Endothelial cell of umbilical vein (primary cell): Measurements from ENCODE around the gene CHRM1. TPM values are rescaled to one million over a fixed set of nuclear protein-coding genes. Genes with fewer than 3 reads are reported as not detected.
"Not testable (repeated sequence)": the region's sequence is repeated elsewhere in the genome, so short reads cannot be mapped to it uniquely, and the experiment has no call there.

Experiments
- BruUV-seq: library from RNA; stranded (reverse); fragments of 400-500 nt; replicated peaks from 2 replicates; lab custom pipeline; 2021; lab: Mats Ljungman, UMichigan
- CTCF ChIA-PET: fragments of 300-600, 350-600 bp; sonication (Branson Sonifier 250); formaldehyde crosslinking; loops from one replicate; lab custom pipeline; 2021; ENCODE audit warnings: antibody characterized with exemption, inconsistent platforms; lab: Charles Lee
- POLR2A ChIA-PET: fragments of 300-600, 350-600 bp; sonication (Branson Sonifier 250); formaldehyde crosslinking; loops from one replicate; lab custom pipeline; 2021; ENCODE audit warnings: antibody characterized with exemption, inconsistent platforms; lab: Charles Lee
- DNase-seq: peaks from one replicate; pipeline ENCODE4 v3.0.0-alpha.2; 2011; ENCODE audit warnings: low read depth, low spot score
- FAIRE-seq: peaks from 2 replicates; lab custom pipeline; 2011; peaks lifted over from hg19 to GRCh38; lab: Jason Lieb, UNC
- H2AFZ ChIP-seq: 2 replicates; pipeline ENCODE4 v1.6.0; 2012; ENCODE audit warnings: low read depth, low read length, control low read depth, inconsistent platforms
- H3K27ac ChIP-seq: 2 replicates; pipeline ENCODE4 v1.5.1; 2011; ENCODE audit warnings: low read depth, mild to moderate bottlenecking, control low read depth, low read length, moderate library complexity; ENCODE audit not compliant: insufficient read depth
- H3K27me3 ChIP-seq, 2 experiments: 2 replicates each; pipeline versions ENCODE4 v1.6.0 to v1.6.1; 2011; ENCODE audit warnings: low read length in 2 of 2, mixed read lengths in 1 of 2; ENCODE audit not compliant: control insufficient read depth in 2 of 2, insufficient read depth in 2 of 2
- H3K36me3 ChIP-seq, 2 experiments: 2 replicates in 1 of 2; 3 replicates in 1 of 2; pipeline ENCODE4 v1.5.1; 2011; ENCODE audit warnings: low read length in 2 of 2, mild to moderate bottlenecking in 1 of 2, moderate library complexity in 1 of 2; ENCODE audit not compliant: control insufficient read depth in 2 of 2, insufficient read depth in 2 of 2; ENCODE audit errors: extremely low read depth in 1 of 2
- H3K4me1 ChIP-seq: 3 replicates; pipeline ENCODE4 v1.5.1; 2011; ENCODE audit warnings: mild to moderate bottlenecking, low read length; ENCODE audit not compliant: control insufficient read depth, insufficient read depth; ENCODE audit errors: extremely low read depth
- H3K4me2 ChIP-seq: 2 replicates; pipeline ENCODE4 v1.6.1; 2011; ENCODE audit warnings: low read length, control low read depth, mixed read lengths; ENCODE audit not compliant: insufficient read depth
- H3K4me3 ChIP-seq, 3 experiments: fragments of 200-600 bp in 1 of 3; sonication (generic), shearing (Covaris generic) in 1 of 3; replicated peaks in 1 of 3; 2 replicates each; pipeline ENCODE4 v1.5.1; 2011 to 2016; ENCODE audit warnings: control low read depth in 3 of 3, low read length in 3 of 3, mild to moderate bottlenecking in 2 of 3, inconsistent platforms in 1 of 3, low read depth in 1 of 3, moderate library complexity in 1 of 3; ENCODE audit not compliant: insufficient read depth in 1 of 3
- H3K79me2 ChIP-seq: 2 replicates; pipeline ENCODE4 v1.6.0; 2012; ENCODE audit warnings: low read length, inconsistent platforms; ENCODE audit not compliant: control insufficient read depth, insufficient read depth
- H3K9ac ChIP-seq: replicated peaks from 2 replicates; pipeline ENCODE3; 2011; ENCODE audit warnings: low read length, control low read depth; ENCODE audit not compliant: insufficient read depth; ENCODE audit errors: extremely low read depth
- H3K9me1 ChIP-seq: replicated peaks from 3 replicates; pipeline ENCODE4 v1.6.0; 2011; ENCODE audit warnings: mild to moderate bottlenecking, low read length; ENCODE audit not compliant: control insufficient read depth, insufficient read depth; ENCODE audit errors: extremely low read depth
- H3K9me3 ChIP-seq: replicated peaks from 2 replicates; pipeline ENCODE4 v1.5.1; 2012; ENCODE audit warnings: low read length, inconsistent platforms; ENCODE audit not compliant: control insufficient read depth, insufficient read depth
- H4K20me1 ChIP-seq: replicated peaks from 2 replicates; pipeline ENCODE3; 2011; ENCODE audit warnings: mild to moderate bottlenecking, low read length; ENCODE audit not compliant: control insufficient read depth, insufficient read depth; ENCODE audit errors: extremely low read depth
- EZH2 ChIP-seq: IDR thresholded peaks from 2 replicates; pipeline ENCODE4 v1.6.1; 2012; ENCODE audit warnings: borderline replicate concordance, low read depth, mild to moderate bottlenecking, moderate library complexity, low read length, inconsistent platforms; ENCODE audit not compliant: severe bottlenecking
- FOS ChIP-seq: IDR thresholded peaks from 2 replicates; pipeline ENCODE4 v1.6.1; 2011; ENCODE audit warnings: mild to moderate bottlenecking, low read length, moderate library complexity, borderline replicate concordance; ENCODE audit not compliant: insufficient read depth
- GATA2 ChIP-seq: IDR thresholded peaks from 2 replicates; pipeline ENCODE4 v1.7.0; 2011; ENCODE audit warnings: low read depth, mild to moderate bottlenecking, moderate library complexity, mixed read lengths, low read length; ENCODE audit not compliant: insufficient read length, insufficient read depth
- JUN ChIP-seq: IDR thresholded peaks from 2 replicates; pipeline ENCODE4 v1.6.1; 2011; ENCODE audit warnings: borderline replicate concordance, low read depth; ENCODE audit not compliant: insufficient read length, insufficient read depth
- MYC ChIP-seq: IDR thresholded peaks from one replicate; pipeline ENCODE4 v1.6.1; 2011; ENCODE audit warnings: mild to moderate bottlenecking, low read depth, low read length
- POLR2A ChIP-seq: IDR thresholded peaks from 2 replicates; pipeline ENCODE4 v1.6.1; 2012; ENCODE audit warnings: low read depth, mild to moderate bottlenecking, control low read depth, low read length
- POLR2AphosphoS5 ChIP-seq: IDR thresholded peaks from 2 replicates; pipeline ENCODE4 v1.6.1; 2012; ENCODE audit warnings: low read depth, mild to moderate bottlenecking, control low read depth, low read length, moderate library complexity; ENCODE audit not compliant: insufficient read depth
- dilution Hi-C: fragments of 300-500 bp; cut with MboI; formaldehyde crosslinking; loops from one replicate; pipeline ENCODE4 v1.15.0; 2019; ENCODE audit warnings: low sequenced_read_pairs; ENCODE audit not compliant: extremely low pct_ligation_motif_present
- intact Hi-C: fragments of 100-400 bp; cut with micrococcal nuclease; formaldehyde crosslinking; loops from one replicate; pipeline ENCODE4 v1.10.0; 2022
- polyA plus RNA-seq, 4 experiments: library from polyadenylated mRNA; depleted of rRNA in 3 of 4; stranded (reverse) in 3 of 4; unstranded in 1 of 4; fragments of >200 nt; gene quantifications; 2 replicates each; pipeline versions ENCODE4 v1.2.1 to v1.2.3, GENCODE V29; 2011 to 2012; ENCODE audit warnings: missing spikeins in 1 of 4
- total RNA-seq: library from RNA; stranded (reverse); gene quantifications from 2 replicates; pipeline ENCODE4 v1.2.3, GENCODE V29; 2021
- TF ChIP-seq, protein P1 (sequence below), 2 donors: IDR thresholded peaks; 1 replicate in 1 of 2; 2 replicates in 1 of 2; pipeline ENCODE4 v1.5.1; 2011; ENCODE audit warnings: low read length in 2 of 2, mild to moderate bottlenecking in 2 of 2, moderate library complexity in 2 of 2, control low read depth in 1 of 2, inconsistent platforms in 1 of 2, low read depth in 1 of 2; ENCODE audit not compliant: insufficient read depth in 1 of 2; ENCODE audit errors: extremely low read depth in 1 of 2
- TF ChIP-seq, protein P2 (sequence below): IDR thresholded peaks from 2 replicates; pipeline ENCODE4 v1.6.1; 2011; ENCODE audit not compliant: insufficient read depth, insufficient read length

Gene CHRM1
- total and polyA plus RNA-seq, 2 donors (not counting 3 experiments of a cell fraction or from before 2014, with no cell fraction given) = not detected

DNA sequence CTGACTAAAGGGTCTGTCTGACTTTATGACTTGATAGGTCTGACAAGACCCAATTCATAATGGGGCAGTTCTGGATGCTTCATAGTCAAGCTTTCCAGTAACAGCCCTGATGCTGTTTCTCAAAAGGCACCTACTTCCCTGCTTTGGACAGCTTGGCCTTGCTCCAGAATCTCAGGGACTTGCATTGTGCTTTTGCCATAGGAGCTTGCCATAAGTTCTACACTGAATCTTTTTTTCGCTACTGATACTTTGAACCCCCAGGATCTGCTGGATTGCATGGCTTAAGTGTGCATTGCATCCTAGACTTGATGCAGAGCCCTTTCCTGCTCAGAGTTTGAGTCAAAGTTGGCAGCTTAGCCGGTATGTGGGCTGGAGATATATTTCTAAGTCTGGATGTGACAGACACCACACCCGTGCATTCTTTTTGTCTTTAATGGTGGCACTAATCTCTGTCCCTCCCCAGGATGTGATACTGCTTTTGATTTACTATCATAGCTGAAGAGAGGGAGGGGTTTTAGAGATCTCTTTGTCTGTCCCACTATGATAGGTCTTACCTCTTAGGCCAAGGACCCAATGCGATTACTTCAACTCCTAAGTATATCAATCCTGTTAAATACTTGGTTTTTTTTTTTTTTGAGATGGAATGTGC is 57.4 kb downstream of the CHRM1 start:
- H3K27me3 ChIP-seq = no peaks in the 10 kb centered on the region
- H3K9me1 ChIP-seq = no peaks in the 10 kb centered on the region
- no peak overlapping the region for H3K9ac ChIP-seq
- H2AFZ ChIP-seq = no peak overlapping the region
- intact Hi-C loops = loop anchor here (2.0 kb wide), 1 partner anchor 135 kb away; the partner anchor contains the start of gene TTC9C
- BruUV-seq = no TSS peak
- dilution Hi-C loops = no loop called here
- H3K79me2 ChIP-seq = peaks cover 28% of the 10 kb centered on the region
- no peaks in the 10 kb centered on the region for H3K9me3 ChIP-seq
- POLR2A ChIA-PET = interaction anchor here (1.7 to 3.5 kb wide), 3 partner anchors 8 to 22 kb away, joined by 5 to 20 read pairs (median 8); partner anchors contain the start of gene SLC3A2
- no peaks in the 10 kb centered on the region for H3K4me1 ChIP-seq
- TF ChIP-seq MYC (no peak), JUN (no peak), POLR2A (no peak), POLR2AphosphoS5 (no peak), EZH2 (no peak), GATA2 (no peak), FOS (no peak)
- TF ChIP-seq, protein P1, sequence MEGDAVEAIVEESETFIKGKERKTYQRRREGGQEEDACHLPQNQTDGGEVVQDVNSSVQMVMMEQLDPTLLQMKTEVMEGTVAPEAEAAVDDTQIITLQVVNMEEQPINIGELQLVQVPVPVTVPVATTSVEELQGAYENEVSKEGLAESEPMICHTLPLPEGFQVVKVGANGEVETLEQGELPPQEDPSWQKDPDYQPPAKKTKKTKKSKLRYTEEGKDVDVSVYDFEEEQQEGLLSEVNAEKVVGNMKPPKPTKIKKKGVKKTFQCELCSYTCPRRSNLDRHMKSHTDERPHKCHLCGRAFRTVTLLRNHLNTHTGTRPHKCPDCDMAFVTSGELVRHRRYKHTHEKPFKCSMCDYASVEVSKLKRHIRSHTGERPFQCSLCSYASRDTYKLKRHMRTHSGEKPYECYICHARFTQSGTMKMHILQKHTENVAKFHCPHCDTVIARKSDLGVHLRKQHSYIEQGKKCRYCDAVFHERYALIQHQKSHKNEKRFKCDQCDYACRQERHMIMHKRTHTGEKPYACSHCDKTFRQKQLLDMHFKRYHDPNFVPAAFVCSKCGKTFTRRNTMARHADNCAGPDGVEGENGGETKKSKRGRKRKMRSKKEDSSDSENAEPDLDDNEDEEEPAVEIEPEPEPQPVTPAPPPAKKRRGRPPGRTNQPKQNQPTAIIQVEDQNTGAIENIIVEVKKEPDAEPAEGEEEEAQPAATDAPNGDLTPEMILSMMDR (IDR thresholded peaks at IDR 0.05; ENCODE audit: extremely low read depth in 1 of 2, insufficient read depth in 1 of 2, low read depth in 1 of 2, low read length in 2 of 2) = no peak
- TF ChIP-seq, protein P2, sequence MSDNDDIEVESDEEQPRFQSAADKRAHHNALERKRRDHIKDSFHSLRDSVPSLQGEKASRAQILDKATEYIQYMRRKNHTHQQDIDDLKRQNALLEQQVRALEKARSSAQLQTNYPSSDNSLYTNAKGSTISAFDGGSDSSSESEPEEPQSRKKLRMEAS = no peak
- DNase-seq (no peak), FAIRE-seq (no peak)
- no peak overlapping the region for H3K27ac ChIP-seq
- H4K20me1 ChIP-seq = no peaks in the 10 kb centered on the region
- no peak overlapping the region for H3K4me3 ChIP-seq
- CTCF ChIA-PET = interaction anchor here (0.9 to 7.2 kb wide), 6 partner anchors 10 to 85 kb away, joined by 3 to 105 read pairs (median 8); partner anchors contain the start of genes SLC3A2 and TMEM179B
- H3K4me2 ChIP-seq = no peak overlapping the region
- H3K36me3 ChIP-seq = no peaks in the 10 kb centered on the region

- intact Hi-C loops = loop anchor here (1.0 to 2.0 kb wide), 4 partner anchors 57 to 182 kb away; partner anchors contain the start of genes TTC9C and UBXN1
- ChIA-PET CTCF (interaction anchor here (0.6 to 7.2 kb wide), 10 partner anchors 9 to 221 kb away, joined by 3 to 105 read pairs (median 3); partner anchors contain the start of gene TMEM179B), POLR2A (interaction anchor here (1.3 kb wide), 1 partner anchor 20 kb away, joined by 6 read pairs; no protein-coding TSS in a partner anchor)
- H3K9ac ChIP-seq, BruUV-seq, H3K27me3 ChIP-seq, H3K4me1 ChIP-seq, H3K9me3 ChIP-seq, H3K27ac ChIP-seq, H3K9me1 ChIP-seq, dilution Hi-C loops, H2AFZ ChIP-seq, H3K36me3 ChIP-seq, DNase-seq, FAIRE-seq, H4K20me1 ChIP-seq, H3K4me3 ChIP-seq, H3K4me2 ChIP-seq: not testable (repeated sequence)
- H3K79me2 ChIP-seq = peaks cover 45% of the 10 kb centered on the region
These were observed 59.5 kb downstream of the CHRM1 start for GRCh38 chr11:62861564-62862192.
